Panc1 (cell line): ENCODE results near the gene MMP24OS.

Source experiments
- POLR2AphosphoS5 ChIP-seq: IDR thresholded peaks from 2 replicates; pipeline ENCODE4 v1.6.1; 2012; ENCODE audit warnings: mild to moderate bottlenecking, low read depth, low read length, moderate library complexity
- REST ChIP-seq, 2 experiments: IDR thresholded peaks; 2 replicates each; pipeline ENCODE4 v1.6.1; 2011 to 2012; ENCODE audit warnings: low read depth in 2 of 2, control low read depth in 1 of 2, low read length in 1 of 2, mild to moderate bottlenecking in 1 of 2, moderate library complexity in 1 of 2; ENCODE audit not compliant: insufficient read depth in 1 of 2
- SIN3A ChIP-seq: IDR thresholded peaks from 2 replicates; pipeline ENCODE4 v1.6.1; 2012; ENCODE audit warnings: low read depth, mild to moderate bottlenecking, low read length, moderate library complexity, borderline replicate concordance; ENCODE audit not compliant: insufficient read depth
- TF ChIP-seq, protein P1 (sequence below): fragments of 450-650 bp; IDR thresholded peaks from 2 replicates; pipeline ENCODE4 v1.5.1; 2017; ENCODE audit warnings: mild to moderate bottlenecking

DNA sequence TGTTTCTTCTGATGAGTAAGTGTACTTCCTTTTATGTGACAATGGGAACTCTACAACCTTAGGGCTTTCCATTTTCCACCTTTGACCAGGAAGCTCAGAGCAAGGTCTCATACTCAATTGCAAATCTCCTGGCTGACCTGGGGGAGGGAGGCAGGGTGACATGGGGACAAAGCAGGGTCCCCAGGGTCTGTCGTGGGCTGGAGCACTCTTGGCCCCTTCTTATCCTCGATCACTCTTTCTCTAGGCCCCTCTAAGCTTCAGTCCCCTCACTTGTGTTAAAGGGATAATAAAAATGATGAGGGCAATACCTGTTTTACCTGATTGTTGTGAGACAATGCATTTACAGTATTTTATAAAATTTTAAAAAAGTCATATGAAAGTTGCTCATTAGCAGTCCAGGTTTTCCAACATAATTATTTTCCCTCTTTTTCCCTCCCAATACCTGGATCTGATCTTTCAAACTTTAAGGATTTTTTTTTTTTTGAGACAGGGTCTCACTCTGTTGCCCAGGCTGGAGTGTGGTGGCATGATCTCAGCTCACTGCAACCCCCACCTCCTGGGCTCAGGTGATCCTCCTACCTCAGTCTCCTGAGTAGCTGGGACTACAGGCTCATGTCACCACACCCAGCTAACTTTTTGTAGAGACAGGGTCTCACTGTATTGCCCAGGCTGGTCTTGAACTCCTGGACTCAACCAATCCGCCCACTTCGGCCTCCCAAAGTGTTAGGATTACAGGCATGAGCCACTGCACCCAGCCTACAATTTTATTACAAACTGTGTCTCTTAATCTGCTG, 22.7 kb upstream of the MMP24OS start:
- TF ChIP-seq, protein P1, sequence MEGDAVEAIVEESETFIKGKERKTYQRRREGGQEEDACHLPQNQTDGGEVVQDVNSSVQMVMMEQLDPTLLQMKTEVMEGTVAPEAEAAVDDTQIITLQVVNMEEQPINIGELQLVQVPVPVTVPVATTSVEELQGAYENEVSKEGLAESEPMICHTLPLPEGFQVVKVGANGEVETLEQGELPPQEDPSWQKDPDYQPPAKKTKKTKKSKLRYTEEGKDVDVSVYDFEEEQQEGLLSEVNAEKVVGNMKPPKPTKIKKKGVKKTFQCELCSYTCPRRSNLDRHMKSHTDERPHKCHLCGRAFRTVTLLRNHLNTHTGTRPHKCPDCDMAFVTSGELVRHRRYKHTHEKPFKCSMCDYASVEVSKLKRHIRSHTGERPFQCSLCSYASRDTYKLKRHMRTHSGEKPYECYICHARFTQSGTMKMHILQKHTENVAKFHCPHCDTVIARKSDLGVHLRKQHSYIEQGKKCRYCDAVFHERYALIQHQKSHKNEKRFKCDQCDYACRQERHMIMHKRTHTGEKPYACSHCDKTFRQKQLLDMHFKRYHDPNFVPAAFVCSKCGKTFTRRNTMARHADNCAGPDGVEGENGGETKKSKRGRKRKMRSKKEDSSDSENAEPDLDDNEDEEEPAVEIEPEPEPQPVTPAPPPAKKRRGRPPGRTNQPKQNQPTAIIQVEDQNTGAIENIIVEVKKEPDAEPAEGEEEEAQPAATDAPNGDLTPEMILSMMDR = no peak
- TF ChIP-seq POLR2AphosphoS5 (no peak), SIN3A (no peak), REST (IDR thresholded peaks at IDR 0.05; ENCODE audit: insufficient read depth in 1 of 2, low read depth in 2 of 2, low read length in 1 of 2) (no peak)
